Myocyte (in vitro differentiated cells): ENCODE measurements around the gene PHF21A. TPM values are rescaled to one million over a fixed set of nuclear protein-coding genes. Genes with fewer than 3 reads are reported as not detected.

Experiments used
- DNase-seq: peaks from one replicate; pipeline ENCODE4 v3.0.0-alpha.2; 2012; ENCODE audit warnings: low read depth
- total RNA-seq: library from RNA; depleted of rRNA; stranded (reverse); fragments of >200 nt; gene quantifications from 2 replicates; pipeline ENCODE4 v1.2.3, GENCODE V29; 2014

The PHF21A gene
- total RNA-seq, 1 donor from 2014 or later = 13.5 TPM

DNA sequence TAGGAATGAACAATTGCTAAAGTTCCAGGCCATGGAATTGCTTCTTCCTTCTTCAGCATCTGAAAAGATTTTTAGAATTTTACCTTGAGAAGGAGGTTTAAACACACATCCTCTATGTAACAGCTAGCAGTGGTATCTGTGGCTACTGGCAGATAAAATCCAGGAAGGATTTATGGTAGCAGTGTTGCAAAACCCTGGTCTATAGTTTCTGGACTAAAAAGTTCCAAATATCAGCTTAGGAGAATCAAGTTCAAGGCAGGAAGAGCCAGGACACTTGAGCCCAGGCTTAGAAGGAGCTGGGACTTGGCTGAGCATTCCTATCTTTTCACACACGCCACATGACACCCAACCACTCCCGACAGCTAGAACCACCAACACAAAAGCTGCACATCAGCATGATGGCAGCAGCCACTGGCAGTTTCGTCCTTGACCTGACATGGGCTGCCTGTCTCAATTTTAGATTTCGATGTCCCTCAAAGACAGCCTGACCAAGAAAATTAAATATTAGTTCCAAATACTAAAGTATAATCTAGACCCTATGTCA lies 184.7 kb downstream of the PHF21A start:
- DNase-seq = peak; percentile 31

DNA sequence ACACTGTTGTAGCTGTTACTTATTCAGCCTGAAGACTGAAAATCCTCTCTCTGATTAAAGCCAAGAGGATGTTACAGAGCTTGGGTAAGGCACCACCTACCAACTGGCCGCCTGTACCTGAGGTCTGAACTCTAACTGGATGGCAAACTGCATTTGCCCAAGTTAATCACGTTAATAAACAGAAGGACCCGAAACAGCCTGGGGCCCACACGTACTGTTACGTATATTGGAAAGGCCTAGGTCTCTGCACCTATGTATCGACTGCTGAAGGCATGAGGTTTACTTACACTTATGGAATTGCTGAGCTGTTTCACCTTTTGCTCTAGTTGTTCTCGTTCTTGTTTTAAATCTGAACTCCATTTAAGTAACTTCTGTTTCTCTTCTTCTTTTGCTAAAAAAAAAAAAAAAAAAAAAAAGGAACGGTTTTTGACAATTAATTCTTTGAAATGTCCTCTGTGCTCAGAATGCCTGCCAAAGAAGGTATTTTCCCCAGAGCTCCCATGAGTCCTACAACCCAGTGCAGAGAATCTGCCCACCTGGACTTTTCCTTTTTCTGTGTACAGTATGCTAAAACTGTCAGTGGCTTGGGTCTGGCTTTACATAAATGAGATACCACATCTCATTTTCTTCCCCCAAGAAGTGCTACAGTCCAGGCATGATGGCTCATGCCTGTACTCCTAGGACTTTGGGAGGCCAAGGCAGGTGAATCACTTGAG lies 185.7 kb downstream of the PHF21A start:
- no peak for DNase-seq

DNA sequence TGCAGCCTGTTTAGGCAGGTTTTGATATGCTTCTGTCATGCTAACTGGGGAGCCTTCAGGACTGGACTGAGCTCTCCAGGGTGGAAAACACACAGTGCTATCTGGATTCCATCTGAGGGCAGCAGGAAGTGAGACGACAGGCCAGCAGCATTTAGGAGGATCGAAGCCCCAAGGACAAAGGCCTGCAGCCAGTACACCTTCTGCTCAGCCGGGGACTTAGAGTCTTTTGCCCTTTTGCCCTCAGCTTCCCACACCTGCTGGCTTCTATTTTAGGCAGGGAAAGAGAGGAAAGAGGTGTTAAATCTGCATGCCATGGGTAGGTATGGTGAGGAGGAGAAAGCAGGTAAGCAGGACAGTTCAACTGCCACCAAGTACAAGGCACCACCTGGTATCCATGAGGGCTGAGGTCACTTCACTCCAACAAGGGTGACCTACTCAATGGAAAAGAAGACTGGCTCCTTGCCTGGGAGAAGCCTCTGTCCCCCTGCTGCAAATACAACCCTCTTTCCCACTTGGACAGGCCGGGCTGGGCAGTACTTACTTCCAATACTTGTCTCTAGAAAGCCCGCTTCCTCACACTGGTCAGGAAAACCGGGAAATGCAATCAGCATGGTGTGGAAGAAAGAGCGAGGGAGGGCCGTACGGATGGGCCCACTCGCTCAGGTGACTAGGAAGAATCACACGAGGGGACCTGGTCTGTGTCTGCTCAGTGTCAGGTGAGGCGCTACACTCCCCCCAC lies 186.5 kb downstream of the PHF21A start:
- DNase-seq = no peak

DNA sequence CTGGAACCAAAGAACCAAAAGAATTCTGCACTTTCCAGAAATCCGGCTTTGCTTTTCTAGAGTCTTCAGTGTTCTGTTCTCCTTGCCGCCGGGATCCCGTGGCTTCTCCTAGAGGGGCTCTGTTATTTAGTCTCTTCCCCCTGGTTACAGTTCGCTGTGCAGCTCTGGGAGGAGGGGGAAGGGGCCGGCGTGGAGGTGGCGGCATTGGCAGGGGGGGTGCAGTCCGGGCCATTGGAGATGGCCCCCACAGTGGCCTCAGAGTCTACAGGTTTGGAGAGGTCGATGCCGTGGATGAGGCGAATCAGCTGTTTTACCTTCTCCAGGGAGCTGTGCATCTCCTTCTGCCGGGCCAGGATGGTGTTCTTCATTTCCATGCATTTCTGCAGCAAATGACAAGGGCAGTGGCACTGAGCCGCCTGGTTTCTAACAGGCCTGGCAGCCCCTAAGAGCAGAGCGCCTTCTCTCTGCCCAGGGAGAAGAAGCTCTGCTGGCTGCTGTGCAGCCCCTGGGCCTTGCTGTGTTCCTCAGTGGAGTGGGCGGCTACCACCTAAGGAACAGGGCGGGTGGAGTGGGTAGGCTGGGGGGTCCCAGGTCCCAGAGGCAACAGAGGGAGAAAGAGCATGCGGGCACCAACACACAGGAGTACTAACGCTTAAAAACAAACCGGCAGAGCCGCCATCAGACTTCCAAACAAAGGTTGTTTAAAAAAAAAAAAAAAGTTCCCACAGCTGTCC lies 187.2 kb downstream of the PHF21A start:
- DNase-seq = no peak

DNA sequence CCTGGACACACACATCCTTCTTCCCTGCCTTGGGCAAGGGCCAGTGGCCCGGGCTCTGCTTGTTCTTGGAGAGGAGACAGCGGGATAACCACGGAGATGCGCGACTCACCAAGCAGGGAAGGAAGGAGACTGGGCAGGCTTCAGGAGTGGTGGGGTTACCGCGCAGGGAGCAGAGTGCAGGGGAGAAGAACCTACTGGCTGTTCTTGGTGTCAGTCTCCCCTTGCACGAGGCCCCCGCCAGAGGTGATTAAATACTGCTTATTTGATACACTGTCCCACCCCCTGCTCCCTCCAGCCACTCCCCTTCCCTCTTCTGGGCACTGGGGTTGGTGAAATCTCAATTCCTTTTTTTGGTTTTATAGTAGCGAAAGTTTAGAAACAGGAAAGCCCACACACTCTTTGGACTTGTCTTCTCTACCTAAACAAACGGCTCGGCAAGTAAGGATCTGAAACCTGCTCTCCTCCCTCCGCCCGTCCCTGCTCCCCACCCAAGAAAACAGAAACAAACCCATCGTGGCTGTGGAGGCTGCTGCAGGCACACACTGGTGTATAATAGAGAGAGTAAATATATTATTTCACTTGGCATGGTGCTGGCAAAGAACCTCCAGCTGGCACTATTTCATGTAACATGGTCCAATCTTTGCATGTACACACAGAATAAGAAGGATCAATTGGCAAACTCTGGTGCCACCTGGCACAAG lies 188.0 kb downstream of the PHF21A start:
- peak; percentile 18 for DNase-seq

DNA sequence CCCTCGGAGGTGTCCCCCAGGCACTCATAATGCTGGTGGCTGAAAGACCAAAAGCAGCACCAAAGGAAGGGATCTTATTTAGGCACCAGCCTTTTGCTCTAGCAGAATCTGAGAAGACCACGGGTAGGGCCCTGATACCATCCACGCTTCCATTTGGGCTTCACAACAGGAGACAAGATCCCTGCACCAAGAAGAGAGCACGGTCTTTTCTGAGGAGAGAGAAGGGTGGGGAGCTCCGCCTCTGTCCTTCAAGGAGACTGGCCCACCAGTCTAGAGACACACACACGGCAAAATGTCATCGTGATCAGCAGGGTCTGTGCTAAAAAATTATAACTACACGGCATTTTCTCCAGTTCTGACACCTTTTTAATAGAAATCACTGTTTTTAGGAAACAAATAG lies 189.0 kb downstream of the PHF21A start:
- no peak for DNase-seq

DNA sequence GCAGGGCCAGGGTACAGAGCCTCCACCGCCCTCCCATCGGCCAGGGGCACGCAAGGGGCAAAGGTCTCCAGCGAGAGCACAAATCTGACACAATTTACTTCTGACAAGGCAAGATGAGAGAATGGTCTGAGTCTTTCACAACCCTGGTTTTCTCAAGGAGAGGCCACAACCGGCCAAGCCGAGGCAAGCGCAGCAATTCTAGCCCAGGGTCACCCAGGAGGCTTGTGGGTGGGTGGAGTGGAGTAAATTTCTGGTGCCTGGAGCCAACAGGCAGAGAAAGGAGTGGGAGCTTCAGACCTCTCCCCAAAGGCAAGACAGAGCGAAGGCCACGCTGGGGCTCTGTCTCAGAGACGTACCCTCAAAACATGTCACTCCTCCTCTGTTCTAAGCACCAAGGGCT lies 189.5 kb downstream of the PHF21A start:
- DNase-seq = no peak

DNA sequence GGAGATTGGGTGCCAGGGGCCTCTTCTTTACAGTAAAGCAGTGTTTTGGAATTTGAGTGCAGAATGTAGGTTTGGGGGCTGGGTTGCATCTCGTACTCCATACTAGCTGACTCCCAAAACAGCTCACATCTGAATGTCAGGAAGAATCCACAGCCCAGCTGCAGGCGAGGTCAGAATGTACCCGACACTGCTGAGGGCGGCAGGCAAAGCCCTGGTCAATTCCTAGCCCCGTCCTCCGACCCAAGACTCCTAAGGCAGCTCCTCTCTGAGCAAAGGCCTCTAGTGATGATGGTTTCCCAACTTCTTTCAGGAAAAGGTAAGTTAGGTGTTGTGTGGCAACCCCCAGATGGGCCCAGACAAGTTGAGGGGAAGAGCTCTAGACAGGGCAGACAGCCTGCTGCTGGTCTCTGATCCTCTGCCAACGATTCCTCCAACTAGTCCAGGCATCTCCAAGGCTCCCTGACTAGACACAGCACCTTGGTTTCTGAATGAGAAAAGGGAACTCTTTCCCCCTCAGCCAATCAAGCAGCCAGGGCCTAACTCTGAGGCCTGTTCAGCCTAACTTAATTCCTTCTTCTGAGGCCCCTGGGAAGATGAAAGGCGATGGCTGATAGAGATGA lies 190.2 kb downstream of the PHF21A start:
- DNase-seq = no peak

DNA sequence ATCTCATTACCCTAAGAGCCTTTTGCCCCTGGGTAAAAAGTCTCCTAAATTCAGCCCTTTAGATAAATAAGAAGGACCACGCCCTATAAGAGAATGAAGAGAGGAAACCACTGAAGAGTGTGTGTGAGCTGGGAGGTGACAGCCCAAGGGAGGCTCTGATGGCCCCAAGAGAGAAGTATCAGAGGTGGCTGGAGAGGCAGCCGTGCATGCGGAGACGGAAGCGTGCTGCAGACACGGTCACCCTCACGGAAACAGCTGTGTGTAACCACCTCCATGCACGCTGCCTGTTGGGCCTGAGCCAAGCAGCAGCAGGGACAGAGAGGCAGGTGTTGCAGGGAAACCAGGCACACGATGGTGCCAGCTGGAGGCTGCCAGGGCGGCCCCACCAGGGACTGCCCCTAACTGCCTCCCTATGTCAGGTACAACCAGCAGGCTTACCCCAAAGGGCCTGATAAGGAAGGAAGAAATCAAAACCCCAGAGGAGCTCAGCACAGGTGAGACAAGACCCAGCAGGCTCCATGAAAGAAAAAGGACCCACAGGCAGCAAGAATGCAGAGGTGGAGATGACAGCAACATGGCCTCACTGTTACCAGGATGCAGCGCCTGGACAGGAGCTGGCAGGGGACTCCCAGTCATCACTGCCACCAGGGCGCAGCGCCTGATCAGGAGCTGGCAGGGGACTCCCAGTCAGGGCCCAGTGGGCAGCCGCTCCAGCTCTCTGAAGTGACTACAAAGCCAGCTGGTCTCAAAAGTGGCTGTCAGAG lies 191.0 kb downstream of the PHF21A start:
- DNase-seq = no peak

DNA sequence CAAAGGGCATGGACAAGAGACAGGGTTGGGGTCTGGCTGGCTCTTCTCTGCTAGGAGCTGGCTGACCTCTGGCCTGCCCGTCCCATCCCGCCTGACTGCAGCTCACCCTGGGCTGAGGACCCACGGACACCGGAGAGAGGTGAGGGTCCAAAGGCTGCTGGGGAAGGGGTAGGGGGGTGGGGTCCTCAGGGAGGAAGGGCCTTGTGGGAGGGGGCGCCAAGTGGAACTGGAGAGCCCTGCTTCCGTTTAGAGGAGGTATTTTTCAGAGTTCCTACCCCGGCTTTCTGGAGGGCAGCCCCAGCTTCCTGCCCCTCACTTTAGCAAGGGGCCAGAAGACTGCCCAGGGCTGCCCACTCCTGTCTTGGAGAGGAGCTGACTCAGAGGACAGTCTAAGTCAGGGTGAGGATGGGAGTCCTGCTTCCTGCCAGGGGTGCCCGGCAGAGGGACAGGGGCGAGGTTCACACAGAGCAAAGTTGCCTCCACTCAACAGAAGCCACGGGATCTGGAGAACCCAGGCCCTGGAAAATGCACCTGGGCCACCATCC lies 191.7 kb downstream of the PHF21A start:
- no peak for DNase-seq

DNA sequence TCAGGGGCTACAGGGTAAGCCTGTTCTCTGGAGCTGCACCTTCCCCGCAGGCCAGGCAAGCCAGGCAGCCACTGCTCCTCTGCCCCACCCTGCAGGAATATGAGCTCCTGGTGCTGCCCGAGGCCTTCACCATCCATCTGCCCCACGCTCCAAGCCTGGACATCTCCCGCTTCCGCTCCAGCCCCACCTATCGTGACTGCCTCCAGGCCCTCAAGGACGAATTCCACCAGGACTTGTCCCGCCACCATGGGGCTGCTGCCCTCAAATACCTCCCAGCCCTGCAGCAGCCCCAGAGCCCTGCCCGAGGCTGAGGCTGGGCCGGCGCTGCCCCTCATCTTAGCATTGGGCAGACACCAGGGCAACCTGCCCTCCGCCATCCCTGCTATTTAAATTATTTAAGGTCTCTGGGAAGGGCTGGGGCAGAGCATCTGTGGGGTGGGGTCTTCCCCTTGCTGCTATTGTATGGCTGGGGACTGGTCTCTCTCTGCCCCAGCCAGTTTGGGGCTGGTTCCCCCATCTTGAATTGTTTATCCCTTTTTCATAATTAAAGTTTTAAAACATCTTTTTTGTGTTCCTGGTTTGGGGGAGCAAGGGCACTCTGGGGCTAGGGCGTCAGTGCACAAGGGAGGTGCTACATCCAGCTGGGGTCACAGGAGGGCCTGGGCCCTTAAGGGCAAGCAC lies 192.6 kb downstream of the PHF21A start:
- no peak for DNase-seq

DNA sequence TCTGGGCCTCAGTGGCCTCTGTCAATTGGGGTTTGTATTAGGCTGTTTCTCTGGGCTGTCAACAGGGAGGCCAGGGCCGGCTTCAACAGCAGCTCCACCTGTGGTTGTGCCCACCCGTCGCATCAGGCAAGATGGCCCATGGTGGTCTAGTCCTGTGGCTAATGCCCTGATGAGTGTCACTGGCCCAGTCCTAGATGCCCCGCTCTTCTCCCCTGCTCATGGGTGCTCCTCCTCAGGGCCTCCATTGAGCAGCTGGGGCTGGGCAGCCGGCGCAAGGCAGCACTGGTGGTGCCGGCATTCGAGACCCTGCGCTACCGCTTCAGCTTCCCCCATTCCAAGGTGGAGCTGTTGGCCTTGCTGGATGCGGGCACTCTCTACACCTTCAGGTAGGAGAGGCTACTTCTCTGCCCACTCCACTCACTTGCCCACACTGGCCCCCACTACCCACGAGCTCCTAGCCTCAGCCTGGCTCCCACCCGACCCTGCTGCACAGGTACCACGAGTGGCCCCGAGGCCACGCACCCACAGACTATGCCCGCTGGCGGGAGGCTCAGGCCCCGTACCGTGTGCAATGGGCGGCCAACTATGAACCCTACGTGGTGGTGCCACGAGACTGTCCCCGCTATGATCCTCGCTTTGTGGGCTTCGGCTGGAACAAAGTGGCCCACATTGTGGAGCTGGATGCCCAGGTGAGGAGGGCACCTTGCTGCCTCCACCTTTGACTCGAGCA lies 193.4 kb downstream of the PHF21A start:
- DNase-seq = no peak

DNA sequence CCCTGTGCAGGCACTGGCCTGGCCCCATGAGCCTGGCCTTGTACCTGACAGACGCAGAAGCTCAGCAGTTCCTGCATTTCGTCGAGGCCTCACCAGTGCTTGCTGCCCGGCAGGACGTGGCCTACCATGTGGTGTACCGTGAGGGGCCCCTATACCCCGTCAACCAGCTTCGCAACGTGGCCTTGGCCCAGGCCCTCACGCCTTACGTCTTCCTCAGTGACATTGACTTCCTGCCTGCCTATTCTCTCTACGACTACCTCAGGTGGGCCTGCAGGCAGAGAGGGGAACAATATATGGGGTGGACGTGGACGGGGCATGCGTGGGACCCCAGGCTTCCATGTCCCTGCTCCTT lies 193.9 kb downstream of the PHF21A start:
- no peak for DNase-seq

DNA sequence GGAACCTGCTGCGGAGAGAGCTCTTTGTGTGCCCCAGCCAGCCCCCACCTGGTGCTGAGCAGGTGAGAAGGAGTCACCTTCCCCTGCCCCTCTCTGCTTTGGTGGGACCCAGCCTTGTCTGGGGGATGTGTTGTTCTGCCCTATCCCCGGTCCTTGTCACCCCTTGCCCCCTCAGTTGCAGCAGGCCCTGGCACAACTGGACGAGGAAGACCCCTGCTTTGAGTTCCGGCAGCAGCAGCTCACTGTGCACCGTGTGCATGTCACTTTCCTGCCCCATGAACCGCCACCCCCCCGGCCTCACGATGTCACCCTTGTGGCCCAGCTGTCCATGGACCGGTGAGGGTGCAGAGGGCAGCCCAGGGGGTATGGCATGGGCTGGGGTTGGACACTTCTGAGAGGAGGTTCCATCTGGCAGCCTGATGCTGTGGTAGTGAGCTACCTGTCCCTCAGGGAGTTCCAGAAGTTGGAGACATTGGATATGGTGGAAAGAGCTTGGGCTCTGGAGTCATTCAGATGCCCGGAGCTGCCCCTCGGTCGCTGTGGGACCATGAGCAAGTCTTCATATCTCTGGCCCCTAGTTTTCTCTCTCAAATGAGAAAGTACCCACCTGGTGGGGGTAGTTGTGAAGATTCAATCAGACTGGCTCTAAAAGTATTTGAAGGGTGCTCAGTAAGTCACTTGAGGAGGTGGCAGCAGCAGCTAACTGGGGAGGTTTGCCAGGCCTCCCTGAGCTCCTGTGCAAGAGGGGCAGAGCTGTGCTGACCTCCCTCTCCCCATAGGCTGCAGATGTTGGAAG lies 194.5 kb downstream of the PHF21A start:
- DNase-seq = no peak

DNA sequence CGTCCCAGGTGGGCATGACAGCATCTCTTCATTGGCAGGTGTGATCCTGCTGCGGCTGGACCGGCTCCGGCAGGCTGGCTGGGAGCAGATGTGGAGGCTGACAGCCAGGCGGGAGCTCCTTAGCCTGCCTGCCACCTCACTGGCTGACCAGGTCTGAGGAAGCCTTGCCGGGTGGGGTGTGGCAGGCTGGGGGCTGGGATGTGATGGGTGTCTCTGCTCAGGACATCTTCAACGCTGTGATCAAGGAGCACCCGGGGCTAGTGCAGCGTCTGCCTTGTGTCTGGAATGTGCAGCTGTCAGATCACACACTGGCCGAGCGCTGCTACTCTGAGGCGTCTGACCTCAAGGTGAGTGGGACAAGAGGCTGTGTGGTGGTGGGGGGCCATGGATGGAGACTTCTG lies 195.3 kb downstream of the PHF21A start:
- no peak for DNase-seq

DNA sequence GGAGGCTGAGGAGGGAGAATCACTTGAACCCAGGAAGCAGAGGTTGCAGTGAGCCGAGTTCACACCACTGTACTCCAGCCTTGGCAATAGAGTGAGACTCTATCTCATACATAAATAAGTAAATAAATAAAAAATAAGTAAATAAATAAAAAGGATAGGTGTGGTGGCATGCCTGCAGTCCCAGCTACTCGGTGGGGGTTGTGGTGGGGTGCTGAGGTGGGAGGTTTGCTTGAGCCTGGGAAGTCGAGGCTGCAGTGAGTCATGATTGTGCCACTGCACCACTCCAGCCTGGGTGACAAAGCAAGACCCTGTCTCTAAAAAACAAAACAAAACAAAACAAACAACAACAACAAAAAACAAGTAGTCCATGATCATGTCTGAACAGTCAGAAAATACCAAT lies 195.7 kb downstream of the PHF21A start:
- no peak for DNase-seq

DNA sequence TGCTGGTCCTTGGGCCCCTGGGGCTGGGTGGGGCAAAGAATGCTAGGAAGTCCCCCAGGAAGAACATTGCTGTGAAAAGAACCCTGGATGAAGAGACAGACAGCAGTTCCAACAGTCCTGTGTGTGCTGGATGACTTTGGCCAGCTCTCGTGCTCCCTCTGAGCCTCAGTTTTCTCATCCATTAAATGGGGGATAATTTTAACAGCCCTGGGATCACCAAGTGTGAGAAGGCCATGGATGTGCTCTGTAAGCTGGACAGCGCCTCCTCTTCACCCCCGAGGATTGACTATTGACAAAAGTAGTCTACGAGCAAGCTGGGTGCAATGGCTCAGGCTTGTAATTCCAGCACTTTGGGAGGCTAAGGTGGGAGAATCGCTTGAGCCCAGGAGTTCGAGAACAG lies 196.3 kb downstream of the PHF21A start:
- no peak for DNase-seq
